Measurements from ENCODE around the gene GTF2H1.
"Not testable (repeated sequence)": the region's sequence is repeated elsewhere in the genome, so short reads cannot be mapped to it uniquely, and the experiment has no call there.

Gene GTF2H1

DNA sequence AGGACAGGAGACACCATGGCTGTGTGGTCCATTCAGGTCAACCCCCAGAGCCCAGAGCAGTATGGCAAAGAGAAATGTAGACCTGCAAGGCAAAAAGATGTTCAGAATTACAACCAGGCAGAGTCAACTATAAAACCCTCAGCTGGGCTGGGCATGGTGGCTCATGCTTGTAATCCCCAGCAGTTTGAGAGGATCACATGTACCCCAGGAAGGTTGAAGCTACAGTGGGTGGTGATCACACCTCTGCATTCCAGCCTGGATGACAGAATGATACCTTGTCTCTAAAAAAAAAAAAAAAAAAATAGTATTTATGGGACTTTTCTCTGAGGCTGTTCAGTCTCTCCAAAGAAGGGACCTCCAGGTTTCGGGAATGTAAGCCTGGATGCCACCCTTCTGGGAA is 53.6 kb downstream of the GTF2H1 start:
- DNase-seq (ENCODE audit: low spot score), result no peak

DNA sequence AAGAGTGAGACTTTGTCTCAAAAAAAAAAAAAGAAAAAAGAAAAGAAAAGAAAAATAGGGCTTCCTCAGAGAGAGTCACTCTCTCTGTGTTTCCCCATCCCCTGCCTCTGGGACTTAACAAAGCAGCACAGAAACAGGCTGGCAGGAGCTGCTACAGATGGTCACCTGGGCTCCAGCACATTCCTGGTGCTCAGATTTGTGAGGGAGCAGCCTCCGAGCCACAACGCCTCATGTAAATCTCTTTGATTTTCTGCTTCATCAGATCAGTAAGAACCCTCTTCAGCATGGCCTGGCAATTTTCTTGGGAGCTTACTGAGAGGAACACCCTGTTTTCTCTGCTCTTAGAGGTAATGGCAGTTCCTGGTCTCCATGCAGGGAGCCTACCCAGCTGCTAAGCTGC is 56.8 kb downstream of the GTF2H1 start:
- DNase-seq (ENCODE audit: low spot score), result no peak

DNA sequence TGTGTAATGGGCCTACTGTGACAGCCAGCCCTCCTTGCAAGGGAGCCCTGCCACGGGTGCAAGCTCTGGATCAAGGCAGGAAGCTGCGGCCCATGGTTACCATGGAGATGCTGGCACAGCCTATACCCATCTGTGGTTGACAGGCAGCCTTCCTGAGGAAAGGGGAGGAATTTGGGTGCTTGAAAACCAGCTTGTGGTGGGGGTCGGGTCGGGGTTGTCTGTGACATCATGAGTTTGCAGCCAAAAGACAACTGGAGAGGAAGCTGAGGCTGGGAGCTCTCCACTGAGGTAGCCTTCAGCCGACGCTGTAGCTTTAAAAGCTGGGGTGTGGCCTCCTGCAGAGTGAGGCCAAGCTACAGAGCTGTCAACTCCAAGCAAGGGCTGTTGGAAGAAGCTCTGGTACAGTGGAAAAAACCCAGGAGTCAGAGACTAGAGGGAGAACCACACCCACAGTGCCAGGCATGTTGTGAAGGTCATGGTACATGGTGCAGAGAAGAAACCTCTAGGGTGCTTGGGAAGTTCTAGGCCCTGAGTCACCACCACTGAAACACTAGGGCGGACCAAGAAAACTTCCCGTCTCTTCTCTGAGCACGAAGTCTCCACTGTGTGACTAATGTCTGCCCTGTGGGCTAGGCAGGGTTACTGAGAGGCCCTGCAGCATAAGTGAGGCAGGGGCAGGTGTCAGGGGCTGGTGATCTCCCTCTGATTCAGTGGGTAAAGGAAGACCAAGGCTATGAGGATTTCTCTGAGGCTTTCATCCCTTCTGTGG is 61.2 kb downstream of the GTF2H1 start:
- peak; percentile 100 for DNase-seq (ENCODE audit: low spot score)

DNA sequence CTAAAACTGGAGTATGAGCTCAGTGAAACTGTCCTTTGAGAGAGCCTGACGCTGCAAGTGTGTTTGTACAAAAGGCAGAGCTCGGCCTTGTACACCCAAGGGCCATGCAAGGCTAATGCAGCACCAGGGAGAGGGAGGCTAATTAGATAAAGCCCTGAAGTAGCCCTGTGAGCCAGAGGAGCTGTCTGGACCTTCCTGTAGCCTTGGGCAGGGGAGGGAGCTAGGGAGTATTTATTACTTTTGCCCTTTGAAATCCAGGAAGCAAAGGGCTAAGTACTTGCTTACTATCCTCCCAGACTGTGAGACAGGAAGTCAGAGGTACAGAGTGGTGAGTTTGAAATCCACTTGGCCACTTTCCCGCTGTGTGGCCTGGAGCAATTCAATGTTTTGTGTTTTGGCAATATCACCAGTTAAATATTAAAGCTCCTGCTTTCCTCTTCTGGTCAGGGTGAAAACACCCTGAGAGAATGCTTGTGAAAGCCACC is 61.8 kb downstream of the GTF2H1 start:
- peak; percentile 96 for DNase-seq (ENCODE audit: low spot score)

DNA sequence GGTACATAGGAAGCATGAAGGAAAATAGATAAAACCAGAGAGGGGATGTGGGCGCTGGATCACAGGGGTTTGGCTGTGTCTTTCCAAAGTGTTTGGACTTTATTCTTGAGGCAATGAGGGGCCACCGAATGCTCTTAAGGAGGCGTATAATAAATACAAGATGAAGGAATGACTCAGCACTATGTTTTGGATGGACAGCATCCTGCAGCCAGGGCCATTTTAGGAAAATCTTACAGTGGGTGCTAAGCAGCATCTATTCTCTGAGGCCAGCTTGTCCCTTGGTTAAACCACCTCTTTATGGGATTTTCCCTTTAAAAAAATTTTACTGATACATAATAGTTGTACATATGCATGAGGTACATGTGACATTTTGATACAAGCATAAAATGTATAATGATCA is 67.7 kb downstream of the GTF2H1 start:
- no peak for DNase-seq (ENCODE audit: low spot score)

DNA sequence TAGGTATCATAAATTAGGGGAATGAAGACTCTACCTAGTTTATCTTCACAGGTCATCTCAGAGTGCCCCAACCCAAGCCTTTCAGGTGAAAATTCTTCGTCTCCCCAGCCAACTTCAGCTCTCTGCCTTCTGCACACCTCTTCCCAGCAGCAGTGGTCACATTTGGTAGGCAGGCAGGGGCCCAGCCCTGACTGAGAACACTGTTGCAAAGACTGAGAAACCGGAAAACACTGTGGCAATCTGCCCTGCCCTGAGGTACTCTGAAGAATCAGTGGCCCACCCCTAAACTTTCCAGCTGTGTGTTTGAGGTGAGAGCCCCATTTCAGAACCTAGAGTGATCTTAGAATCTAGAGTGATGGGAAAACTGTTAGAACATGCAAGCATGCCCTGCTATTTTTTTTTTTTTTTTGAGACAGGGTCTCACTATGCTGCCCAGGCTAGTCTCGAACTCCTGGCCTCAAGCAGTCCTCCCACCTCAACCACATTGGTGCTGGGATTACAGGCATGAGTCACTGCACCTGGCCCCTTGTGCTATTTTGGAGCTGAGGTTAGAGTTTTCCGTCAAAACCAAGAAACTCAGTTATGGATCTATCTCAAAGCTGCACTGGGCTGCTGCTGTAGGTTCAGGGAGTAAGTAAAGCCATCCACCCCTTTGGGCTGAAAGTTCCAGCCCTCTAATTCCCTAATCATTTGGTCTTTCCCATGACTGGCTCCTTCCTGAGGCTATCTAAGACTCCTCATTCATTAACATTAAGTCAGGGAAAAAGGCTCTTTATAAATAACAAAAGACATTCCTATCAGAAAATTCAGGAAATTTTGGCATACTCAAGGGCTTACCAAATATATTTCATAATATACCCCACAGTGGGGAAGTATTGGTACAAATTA is 70.3 kb downstream of the GTF2H1 start:
- DNase-seq (ENCODE audit: low spot score), result no peak

DNA sequence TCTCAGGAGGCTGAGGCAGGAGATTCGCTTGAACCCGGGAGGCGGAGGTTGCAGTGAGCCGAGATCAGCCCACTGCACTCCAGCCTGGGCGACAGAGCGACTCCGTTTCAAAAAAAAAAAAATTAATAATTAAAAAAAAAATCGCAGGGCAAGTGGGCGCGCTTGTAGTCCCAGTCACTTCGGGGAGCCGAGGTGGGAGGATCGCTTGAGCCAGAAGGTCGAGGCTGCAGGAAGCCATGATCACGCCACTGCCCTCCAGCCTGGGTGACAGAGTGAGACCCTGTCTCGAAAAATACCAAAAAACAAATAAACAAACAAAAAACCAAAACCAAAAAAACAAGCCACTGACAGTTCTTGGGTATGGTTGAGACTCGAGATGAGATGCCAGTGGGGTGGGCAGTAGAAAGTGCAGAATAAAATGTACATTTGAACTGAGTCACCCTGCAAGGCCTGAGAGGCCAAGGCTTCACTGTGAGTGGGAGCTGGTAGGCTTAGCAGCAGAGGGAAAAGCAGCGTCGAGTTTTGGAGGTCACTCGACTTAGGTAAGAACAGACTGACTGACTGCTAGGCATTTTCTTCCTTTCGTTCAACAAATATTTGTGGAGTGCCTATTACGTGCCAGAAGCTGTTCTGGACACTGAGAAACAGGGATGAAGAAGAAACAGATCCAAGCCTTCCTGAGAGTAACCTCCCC is 71.4 kb downstream of the GTF2H1 start:
- DNase-seq (ENCODE audit: low spot score), result no peak

DNA sequence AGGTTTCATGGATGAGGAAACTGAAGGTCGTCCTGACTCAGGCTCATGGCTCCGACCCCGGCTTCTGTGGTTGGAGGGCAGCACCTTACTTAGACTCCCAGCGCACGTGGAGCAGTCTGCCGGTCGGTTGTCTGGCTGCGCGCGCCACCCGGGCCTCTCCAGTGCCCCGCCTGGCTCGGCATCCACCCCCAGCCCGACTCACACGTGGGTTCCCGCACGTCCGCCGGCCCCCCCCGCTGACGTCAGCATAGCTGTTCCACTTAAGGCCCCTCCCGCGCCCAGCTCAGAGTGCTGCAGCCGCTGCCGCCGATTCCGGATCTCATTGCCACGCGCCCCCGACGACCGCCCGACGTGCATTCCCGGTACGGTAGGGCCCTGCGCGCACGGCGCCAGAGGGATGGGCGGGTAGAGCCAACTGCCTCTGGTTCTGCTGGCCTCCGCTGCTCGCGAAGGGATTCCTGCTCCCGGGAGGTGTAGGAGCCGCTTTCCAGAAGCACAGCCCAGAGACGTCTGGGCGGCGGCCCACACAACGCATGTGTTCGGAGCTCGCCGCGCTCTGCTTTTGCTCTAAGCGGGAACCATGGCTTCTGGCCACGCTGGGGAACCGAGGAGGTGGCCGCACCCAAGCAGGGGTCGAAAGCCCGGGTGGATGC is 72.0 kb downstream of the GTF2H1 start, which contains the start of gene LDHA:
TSS of gene LDHA (plus strand) at position 289 of the 653 bp plus-strand sequence. CDS start 2,280 bp downstream, outside the sequence.
- peak; percentile 99 for DNase-seq (ENCODE audit: low spot score)

DNA sequence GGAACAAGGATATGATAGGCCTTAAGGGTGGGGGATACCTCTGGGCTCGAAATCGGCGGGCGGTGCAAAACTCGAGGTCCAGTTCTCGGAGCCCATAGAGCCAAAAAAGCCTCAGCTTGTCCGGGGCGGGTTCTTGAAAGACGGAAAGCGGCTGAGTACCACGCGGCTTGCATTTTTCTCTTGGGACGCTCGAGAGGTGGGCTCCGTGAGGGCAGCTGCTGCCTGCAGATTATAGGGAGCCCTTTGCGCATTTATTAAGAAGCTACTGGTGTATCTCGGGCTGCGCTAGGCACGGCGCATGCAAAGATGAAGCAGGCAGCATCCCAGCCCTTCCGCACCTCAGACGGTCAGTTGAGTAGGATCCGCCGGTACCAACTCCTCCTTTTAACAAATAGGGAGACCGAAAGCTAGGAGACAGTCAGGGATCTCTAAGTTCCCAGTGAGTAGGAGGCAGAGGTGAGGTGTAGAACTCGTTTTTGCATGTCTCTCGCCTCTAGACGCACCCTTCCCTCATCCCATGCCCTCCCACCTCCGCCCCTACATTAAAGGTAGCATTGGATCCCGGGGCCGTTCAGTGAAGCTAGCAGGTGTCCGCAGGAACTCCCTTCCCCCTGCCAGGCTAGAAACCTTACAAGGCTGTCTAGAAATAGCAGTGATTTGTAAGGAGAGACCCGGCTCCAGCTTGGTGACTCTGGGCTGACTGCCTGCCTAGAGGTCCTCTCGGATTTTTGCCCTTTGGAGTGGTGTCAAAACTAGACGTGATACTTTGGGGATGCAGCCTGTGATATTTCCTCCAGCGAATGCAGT is 72.8 kb downstream of the GTF2H1 start:
- DNase-seq (ENCODE audit: low spot score), result peak; percentile 26

DNA sequence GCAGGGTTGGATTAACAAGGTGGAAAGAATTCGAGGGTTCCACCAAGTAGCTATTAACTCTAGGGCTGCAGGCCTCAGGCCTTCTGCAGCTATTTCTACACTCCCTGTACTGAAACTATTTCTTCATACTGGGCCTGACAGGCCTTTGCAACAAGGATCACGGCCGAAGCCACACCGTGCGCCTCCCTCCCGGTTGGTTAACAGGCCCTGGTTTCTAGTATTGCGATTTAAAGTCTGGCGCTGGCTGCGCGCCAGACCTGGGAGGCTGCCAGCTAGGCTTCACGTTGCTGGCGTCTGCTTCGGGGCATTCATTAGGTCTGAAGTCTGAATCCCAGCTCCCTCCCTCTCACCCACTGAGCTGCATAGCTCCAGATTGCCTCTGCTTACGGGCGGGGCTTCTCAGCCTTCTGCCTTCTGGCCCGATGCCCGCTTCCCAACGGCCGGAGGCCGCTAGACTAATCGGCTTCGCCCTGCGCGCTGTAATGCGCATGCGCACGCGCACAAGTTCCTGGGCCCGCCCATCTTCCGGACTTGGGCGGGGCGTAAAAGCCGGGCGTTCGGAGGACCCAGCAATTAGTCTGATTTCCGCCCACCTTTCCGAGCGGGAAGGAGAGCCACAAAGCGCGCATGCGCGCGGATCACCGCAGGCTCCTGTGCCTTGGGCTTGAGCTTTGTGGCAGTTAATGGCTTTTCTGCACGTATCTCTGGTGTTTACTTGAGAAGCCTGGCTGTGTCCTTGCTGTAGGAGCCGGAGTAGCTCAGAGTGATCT is 73.6 kb downstream of the GTF2H1 start:
- peak; percentile 99 for DNase-seq (ENCODE audit: low spot score)

DNA sequence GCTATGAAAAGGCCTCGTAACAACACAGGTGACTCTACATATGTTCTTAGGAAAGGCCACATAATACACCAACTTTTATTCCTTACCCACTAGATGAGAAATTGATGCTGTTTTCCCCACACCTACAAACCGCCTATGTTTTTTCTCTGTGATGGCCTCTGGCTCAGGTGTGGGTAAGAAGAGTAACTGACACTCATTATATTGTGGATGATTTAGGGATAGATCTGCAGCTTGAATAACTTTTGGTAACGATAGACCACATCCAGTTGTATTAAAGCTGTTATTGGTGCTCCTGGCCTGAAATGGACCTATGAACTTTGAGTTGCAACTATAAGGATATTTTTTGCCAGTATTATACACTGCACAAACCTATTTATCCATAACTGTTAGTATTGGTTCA is 75.6 kb downstream of the GTF2H1 start:
- no peak for DNase-seq (ENCODE audit: low spot score)

DNA sequence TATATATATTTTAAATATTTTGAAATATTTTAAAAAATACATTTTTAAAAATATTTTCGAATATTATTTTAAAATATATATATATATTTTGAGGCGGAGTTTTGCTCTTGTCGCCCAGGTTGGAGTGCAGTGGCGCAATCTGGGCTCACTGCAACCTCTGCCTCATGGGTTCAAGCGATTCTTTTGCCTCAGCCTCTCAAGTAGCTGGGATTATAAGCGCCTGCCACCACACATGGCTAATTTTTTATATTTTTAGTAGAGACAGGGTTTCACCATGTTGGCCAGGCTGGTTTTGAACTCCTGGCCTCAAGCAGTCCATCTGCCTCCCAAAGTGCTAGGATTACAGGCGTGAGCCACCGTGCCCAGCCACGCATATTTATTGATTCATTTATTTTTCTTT is 78.7 kb downstream of the GTF2H1 start:
- DNase-seq (ENCODE audit: low spot score), result not testable (repeated sequence)

DNA sequence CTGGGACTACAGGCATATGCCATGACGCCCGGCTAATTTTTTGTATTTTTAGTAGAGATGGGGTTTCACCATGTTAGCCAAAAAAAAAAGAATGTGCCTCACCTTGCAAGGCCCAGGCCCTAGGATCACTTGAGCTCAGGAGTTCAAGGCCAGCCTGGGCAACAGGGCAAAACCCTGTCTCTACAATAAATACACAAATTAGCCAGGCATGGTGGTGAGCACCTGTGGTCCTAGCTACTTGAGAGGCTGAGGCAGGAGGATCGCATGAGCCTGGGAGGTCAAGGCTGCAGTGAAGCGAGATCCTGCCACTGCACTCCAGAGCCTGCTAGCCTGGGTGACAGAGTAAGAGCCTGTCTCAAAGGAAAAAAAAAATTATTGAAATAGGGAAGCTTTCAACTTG is 81.7 kb downstream of the GTF2H1 start:
- no peak for DNase-seq (ENCODE audit: low spot score)

DNA sequence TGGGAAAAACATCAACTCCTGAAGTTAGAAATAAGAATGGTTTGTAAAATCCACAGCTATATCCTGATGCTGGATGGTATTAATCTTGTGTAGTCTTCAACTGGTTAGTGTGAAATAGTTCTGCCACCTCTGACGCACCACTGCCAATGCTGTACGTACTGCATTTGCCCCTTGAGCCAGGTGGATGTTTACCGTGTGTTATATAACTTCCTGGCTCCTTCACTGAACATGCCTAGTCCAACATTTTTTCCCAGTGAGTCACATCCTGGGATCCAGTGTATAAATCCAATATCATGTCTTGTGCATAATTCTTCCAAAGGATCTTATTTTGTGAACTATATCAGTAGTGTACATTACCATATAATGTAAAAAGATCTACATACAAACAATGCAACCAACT is 85.0 kb downstream of the GTF2H1 start:
- DNase-seq (ENCODE audit: low spot score), result peak; percentile 77

DNA sequence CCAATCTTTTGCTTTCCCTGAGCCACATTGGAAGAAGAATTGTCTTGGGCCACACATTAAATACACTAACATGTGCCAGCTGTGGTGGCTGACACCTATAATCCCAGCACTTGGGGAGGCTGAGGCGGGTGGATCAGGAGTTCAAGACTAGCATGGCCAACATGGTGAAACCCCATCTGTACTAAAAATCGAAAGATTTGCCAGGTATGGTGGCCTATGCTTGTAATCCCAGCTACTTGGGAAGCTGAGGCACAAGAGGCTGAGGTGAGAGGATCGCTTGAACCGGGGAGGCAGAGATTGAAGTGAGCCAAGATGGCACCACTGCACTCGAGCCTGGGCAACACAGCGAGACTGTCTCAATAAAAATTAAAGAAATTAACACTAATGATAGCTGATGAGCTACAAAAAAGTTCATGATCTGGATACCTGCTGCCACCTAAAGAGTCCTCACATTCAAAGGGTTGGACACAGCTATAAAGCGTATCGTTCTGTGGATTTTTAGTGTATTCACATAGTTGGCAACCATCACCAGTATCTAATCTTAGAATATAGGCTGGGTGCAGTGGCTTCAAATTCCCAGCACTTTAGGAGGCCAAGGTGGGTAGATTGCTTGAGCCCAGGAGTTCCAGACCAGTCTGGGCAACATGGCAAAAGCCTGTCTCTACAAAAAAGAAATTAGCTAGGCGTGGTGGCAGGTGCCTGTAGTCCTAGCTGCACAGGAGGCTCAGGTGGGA is 86.4 kb downstream of the GTF2H1 start:
- peak; percentile 50 for DNase-seq (ENCODE audit: low spot score)

DNA sequence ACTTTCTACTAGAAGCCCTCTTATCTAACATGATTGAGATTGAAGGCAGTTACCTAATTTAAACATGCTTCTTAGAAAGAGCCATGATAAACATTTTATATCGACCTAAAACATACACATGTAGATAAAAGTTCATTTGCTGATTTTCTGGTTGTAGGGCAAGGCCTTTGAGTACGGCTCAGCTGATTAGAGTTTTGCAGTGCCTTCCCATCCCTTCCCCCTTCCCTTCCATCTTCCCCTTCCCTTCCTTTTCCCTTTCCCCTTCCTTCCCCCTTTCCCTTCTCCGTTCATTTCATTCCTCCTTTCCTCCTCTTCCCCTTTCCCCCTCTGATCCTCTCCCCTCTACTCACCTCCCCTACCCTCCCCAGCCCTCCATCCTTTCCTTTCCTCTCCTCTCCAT is 94.1 kb downstream of the GTF2H1 start:
- DNase-seq (ENCODE audit: low spot score), result no peak

All from kidney tubule cell (primary cell).